ENCODE measurements around the gene YBX3.

Gene YBX3

DNA sequence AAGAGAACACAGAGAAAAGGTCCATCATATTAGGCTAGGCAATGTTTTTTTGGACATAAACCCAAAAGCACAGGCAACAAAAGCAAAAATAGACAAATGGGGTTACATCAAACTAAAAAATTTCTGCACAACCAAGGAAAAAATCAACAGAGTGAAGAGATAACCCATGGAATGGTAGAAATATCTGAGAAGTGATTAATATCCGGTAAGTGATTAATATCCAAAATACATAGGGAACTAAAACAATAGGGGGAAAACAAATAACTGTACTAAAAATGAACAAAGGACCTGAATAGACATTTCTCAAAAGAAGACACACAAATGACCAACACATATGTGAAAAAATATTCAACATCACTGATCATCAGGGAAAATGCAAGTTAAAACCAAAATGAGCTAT lies 53.6 kb downstream of the YBX3 start:
- no peak for DNase-seq (ENCODE audit: low spot score)

GRCh38 chr12:10668526-10668925 lies 54.6 kb downstream of the YBX3 start:
- no peak for DNase-seq (ENCODE audit: low spot score)

DNA sequence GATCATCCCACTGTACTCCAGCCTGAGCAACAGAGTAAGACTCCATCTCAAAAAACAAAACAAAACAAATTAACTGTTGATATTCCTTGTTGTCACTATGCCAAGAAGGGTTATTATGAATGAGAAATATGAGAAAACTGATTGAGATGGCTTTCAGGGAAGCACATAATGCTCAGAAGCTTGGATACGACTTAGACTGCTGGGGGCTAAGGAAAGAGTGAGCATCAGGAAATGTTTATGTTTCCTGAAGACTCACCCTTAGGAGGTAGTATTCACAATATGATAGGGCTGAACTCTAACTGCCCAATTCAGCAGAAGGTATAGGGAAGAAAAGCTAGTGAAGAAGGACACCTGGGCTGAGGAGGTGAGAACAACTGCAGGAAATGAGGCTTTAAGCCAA lies 55.5 kb downstream of the YBX3 start:
- DNase-seq (ENCODE audit: low spot score) = no peak

GRCh38 chr12:10664499-10664898 lies 58.6 kb downstream of the YBX3 start:
- DNase-seq (ENCODE audit: low spot score) = no peak

- DNase-seq (ENCODE audit: low spot score) = no peak
These were observed 59.3 kb downstream of the YBX3 start for GRCh38 chr12:10663869-10664268.

GRCh38 chr12:10661338-10661737 lies 61.8 kb downstream of the YBX3 start:
- DNase-seq (ENCODE audit: low spot score) = no peak

- no peak for DNase-seq (ENCODE audit: low spot score)
These were observed 69.1 kb downstream of the YBX3 start for GRCh38 chr12:10654003-10654402.

DNA sequence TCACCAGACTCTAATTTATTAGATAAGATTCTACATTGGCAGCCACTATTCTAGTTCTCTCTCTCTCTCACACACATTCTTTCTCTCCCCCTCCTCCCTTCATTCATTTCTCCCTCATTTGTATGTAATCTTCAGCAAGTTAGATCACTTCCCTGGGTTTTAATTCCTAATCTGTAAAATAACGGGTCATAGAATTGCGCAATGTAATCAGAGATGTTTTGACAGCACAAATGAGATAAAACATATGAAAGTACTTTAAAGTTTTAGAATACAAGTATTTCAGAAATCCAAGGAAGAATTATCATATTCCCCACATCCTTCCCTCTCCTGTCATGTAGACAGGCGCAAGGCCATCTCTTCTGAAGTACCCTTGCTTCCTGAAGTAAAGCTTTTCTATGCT lies 70.9 kb downstream of the YBX3 start:
- no peak for DNase-seq (ENCODE audit: low spot score)
